DND-41 (cell line): ENCODE measurements around the gene AUTS2.

Experiments used
- ATAC-seq: fragments of 200-7000 bp; cut with Tn5 transposase; 3 replicates; pipeline ENCODE4 v1.9.1; 2021; ENCODE audit warnings: low read depth; ENCODE audit not compliant: insufficient read depth
- DNase-seq: peaks from one replicate; pipeline ENCODE4 v3.0.0-alpha.2; 2020
- H2AFZ ChIP-seq: 2 replicates; pipeline ENCODE4 v1.6.0; 2012; ENCODE audit warnings: low read depth, low read length
- H3K27ac ChIP-seq: 2 replicates; pipeline ENCODE4 v1.5.1; 2012; ENCODE audit warnings: low read length, inconsistent platforms
- H3K27me3 ChIP-seq: fragments of 200-600 bp; sonication (generic); 2 replicates; pipeline ENCODE4 v1.6.0; 2012; ENCODE audit warnings: low read length, mild to moderate bottlenecking, inconsistent platforms; ENCODE audit not compliant: insufficient read depth, poor library complexity
- H3K36me3 ChIP-seq: 2 replicates; pipeline ENCODE4 v1.5.1; 2012; ENCODE audit warnings: low read length, inconsistent platforms; ENCODE audit not compliant: insufficient read depth
- H3K4me1 ChIP-seq: 2 replicates; pipeline ENCODE4 v1.5.1; 2012; ENCODE audit warnings: mild to moderate bottlenecking, low read length; ENCODE audit not compliant: insufficient read depth
- H3K4me2 ChIP-seq: 2 replicates; pipeline ENCODE4 v1.6.0; 2012; ENCODE audit warnings: mild to moderate bottlenecking, moderate library complexity, low read length, inconsistent platforms; ENCODE audit not compliant: insufficient read depth
- H3K4me3 ChIP-seq, 2 experiments: fragments of 200-600 bp in 1 of 2; shearing (Covaris generic) in 1 of 2; 2 replicates each; pipeline ENCODE4 v1.5.1; 2012 to 2016; ENCODE audit warnings: inconsistent platforms in 2 of 2, low read length in 2 of 2, mild to moderate bottlenecking in 2 of 2, low read depth in 1 of 2, moderate library complexity in 1 of 2
- H3K79me2 ChIP-seq: 2 replicates; pipeline ENCODE4 v1.6.0; 2012; ENCODE audit warnings: low read length, inconsistent platforms; ENCODE audit not compliant: insufficient read depth
- H3K9ac ChIP-seq: 2 replicates; pipeline ENCODE4 v1.6.0; 2012; ENCODE audit warnings: low read depth, mild to moderate bottlenecking, inconsistent platforms, low read length, moderate library complexity
- H3K9me3 ChIP-seq: 2 replicates; pipeline ENCODE4 v1.5.1; 2012; ENCODE audit warnings: low read length, moderate library complexity, mild to moderate bottlenecking, inconsistent platforms; ENCODE audit not compliant: insufficient read depth, severe bottlenecking
- H4K20me1 ChIP-seq: 2 replicates; pipeline ENCODE4 v1.6.0; 2012; ENCODE audit warnings: low read length; ENCODE audit not compliant: insufficient read depth
- EZH2 ChIP-seq: IDR thresholded peaks from 3 replicates; pipeline ENCODE4 v1.6.1; 2012; ENCODE audit warnings: borderline replicate concordance, low read depth, mild to moderate bottlenecking, moderate library complexity, low read length, inconsistent platforms; ENCODE audit not compliant: severe bottlenecking
- TF ChIP-seq, protein P1 (sequence below): IDR thresholded peaks from 2 replicates; pipeline ENCODE4 v1.5.1; 2012; ENCODE audit warnings: borderline replicate concordance, low read length, moderate library complexity, mild to moderate bottlenecking; ENCODE audit not compliant: poor library complexity, severe bottlenecking; ENCODE audit errors: extremely low read depth

Gene AUTS2

DNA sequence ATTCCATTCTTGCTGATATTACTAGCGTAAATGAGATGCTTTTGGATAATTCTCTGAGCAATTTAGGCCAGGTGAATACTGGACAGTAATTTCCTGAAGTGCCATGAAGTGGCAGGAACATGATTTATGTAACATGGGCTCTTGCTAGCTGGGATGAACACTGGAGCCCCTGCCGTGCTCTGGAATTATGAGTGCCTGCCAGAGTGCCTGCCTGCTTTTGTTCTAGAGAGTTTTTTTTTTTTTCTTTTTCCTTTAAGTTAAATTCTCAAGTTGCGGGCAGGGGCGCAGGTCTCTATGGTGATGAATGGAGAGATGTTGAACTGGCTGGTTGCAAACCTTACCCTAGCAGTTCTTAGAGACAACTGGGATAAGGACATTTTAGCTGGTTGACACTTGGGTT, 165.9 kb downstream of the AUTS2 start:
- Histone ChIP-seq H3K4me3 (no peak overlapping the region), H3K36me3 (no peaks in the 10 kb centered on the region), H3K4me2 (no peak overlapping the region), H3K9me3 (no peaks in the 10 kb centered on the region), H3K27me3 (no peaks in the 10 kb centered on the region), H4K20me1 (peaks cover 12% of the 10 kb centered on the region; the same call in 1 of the 2 replicates), H2AFZ (no peak overlapping the region), H3K4me1 (no peaks in the 10 kb centered on the region), H3K9ac (no peak overlapping the region), H3K79me2 (peaks cover 32% of the 10 kb centered on the region), H3K27ac (no peak overlapping the region)
- TF ChIP-seq, protein P1, sequence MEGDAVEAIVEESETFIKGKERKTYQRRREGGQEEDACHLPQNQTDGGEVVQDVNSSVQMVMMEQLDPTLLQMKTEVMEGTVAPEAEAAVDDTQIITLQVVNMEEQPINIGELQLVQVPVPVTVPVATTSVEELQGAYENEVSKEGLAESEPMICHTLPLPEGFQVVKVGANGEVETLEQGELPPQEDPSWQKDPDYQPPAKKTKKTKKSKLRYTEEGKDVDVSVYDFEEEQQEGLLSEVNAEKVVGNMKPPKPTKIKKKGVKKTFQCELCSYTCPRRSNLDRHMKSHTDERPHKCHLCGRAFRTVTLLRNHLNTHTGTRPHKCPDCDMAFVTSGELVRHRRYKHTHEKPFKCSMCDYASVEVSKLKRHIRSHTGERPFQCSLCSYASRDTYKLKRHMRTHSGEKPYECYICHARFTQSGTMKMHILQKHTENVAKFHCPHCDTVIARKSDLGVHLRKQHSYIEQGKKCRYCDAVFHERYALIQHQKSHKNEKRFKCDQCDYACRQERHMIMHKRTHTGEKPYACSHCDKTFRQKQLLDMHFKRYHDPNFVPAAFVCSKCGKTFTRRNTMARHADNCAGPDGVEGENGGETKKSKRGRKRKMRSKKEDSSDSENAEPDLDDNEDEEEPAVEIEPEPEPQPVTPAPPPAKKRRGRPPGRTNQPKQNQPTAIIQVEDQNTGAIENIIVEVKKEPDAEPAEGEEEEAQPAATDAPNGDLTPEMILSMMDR, result no peak
- TF ChIP-seq EZH2, result no peak
- no peak for ATAC-seq
- DNase-seq, result no peak

DNA sequence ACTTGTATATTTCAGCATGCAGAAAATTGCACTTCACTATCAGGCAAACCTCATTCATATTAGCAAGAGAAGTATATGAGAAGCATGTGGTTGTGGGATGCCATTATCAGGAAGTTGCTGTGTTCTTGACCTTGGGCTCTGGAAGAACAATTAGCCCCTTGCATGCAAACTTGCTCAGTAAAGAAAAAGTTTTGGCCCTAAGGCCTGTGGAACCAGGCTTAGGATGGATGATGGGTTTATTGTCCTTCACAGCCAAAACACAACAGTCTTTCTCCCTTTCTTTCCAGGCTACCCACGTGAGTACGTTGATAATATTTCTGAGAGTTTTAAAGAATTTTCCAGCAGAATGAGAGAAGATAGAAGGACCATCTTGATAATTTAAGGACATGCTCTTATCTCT, 166.4 kb downstream of the AUTS2 start:
- H3K79me2 ChIP-seq, result peaks cover 35% of the 10 kb centered on the region
- ATAC-seq, result no peak

DNA sequence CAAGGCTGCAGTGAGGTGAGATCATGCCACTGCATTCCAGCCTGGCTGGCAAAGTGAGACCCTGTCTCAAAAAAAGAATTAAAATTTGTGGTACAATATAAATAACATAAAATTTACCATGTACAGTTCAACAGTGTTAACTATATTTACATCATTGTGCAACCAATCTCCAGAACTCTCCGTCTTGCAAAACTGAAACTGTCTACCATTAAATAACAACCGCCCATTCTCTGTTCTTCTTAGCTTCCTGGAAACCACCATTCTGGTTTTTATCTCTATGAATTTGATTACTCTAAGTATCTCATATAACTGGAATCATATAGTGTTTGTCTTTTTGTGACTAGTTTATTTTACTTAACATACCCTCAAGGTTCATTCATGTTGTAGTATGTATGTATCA, 167.6 kb downstream of the AUTS2 start:
- Histone ChIP-seq H3K9ac (no peak overlapping the region), H3K27me3 (no peaks in the 10 kb centered on the region), H3K36me3 (no peaks in the 10 kb centered on the region), H3K4me1 (no peaks in the 10 kb centered on the region), H3K27ac (no peak overlapping the region), H3K79me2 (peaks cover 40% of the 10 kb centered on the region), H3K9me3 (no peaks in the 10 kb centered on the region), H2AFZ (no peak overlapping the region), H4K20me1 (peaks cover 12% of the 10 kb centered on the region; the same call in 1 of the 2 replicates), H3K4me2 (no peak overlapping the region), H3K4me3 (no peak overlapping the region)
- TF ChIP-seq, protein P1, result no peak
- no peak for TF ChIP-seq EZH2
- no peak for ATAC-seq
- no peak for DNase-seq

More for the DNA sequence above, 166.4 kb downstream of the AUTS2 start:
- H3K36me3 ChIP-seq, result no peaks in the 10 kb centered on the region
- TF ChIP-seq, protein P1, result no peak
- no peak for TF ChIP-seq EZH2
- no peaks in the 10 kb centered on the region for H3K9me3 ChIP-seq
- H3K4me3 ChIP-seq, result no peak overlapping the region
- H3K9ac ChIP-seq, result no peak overlapping the region
- no peak overlapping the region for H3K27ac ChIP-seq
- DNase-seq, result no peak
- H3K4me2 ChIP-seq, result no peak overlapping the region
- peaks cover 9% of the 10 kb centered on the region; the same call in 1 of the 2 replicates for H4K20me1 ChIP-seq
- no peaks in the 10 kb centered on the region for H3K4me1 ChIP-seq
- no peaks in the 10 kb centered on the region for H3K27me3 ChIP-seq
- no peak overlapping the region for H2AFZ ChIP-seq

DNA sequence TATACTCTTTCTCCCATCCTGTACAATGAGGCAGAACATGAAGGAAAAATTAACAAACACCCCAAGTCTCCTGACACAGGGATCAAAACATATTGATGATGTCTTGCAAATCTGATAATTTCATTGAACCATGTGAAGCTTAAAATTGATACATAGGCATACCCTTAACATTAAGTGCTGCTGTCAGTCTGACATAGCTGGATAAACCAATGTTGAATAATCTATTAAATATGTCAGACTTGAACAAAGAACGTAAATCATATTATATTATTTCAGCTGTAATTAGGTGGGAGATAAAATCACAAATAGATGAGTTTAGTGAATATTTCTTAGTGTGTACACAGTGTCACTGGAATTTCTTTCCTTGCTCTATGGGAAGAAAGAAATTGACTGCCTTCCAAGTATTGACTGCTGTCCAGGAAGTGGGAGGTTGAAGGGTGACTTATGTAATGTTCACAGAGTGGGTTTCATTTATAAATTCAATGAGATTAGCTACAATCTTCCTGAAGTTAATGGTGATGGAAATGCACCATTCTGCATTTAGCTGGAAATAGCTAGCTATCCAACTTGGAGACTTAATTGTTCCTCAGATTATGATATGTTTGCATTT, 170.8 kb downstream of the AUTS2 start:
- H3K27me3 ChIP-seq, result no peaks in the 10 kb centered on the region
- H3K4me2 ChIP-seq, result no peak overlapping the region
- H4K20me1 ChIP-seq, result peaks cover 6% of the 10 kb centered on the region; the same call in 1 of the 2 replicates
- H3K36me3 ChIP-seq, result no peaks in the 10 kb centered on the region
- no peak overlapping the region for H3K4me3 ChIP-seq
- TF ChIP-seq, protein P1, result no peak
- no peak for TF ChIP-seq EZH2
- no peak overlapping the region for H3K27ac ChIP-seq
- ATAC-seq (no peak), DNase-seq (no peak)
- H3K9me3 ChIP-seq, result no peaks in the 10 kb centered on the region
- no peak overlapping the region for H3K9ac ChIP-seq
- H2AFZ ChIP-seq, result no peak overlapping the region
- peaks cover 31% of the 10 kb centered on the region for H3K79me2 ChIP-seq
- no peaks in the 10 kb centered on the region for H3K4me1 ChIP-seq
